ENCODE data around the gene RNF31.

RNF31 gene

GRCh38 chr14:24116128-24116814 lies 31.0 kb upstream of the RNF31 start:
- no peak for DNase-seq (ENCODE audit: low spot score)

GRCh38 chr14:24117179-24117578 lies 30.1 kb upstream of the RNF31 start:
- no peak for DNase-seq (ENCODE audit: low spot score)

- no peak for DNase-seq (ENCODE audit: low spot score)
Measured at GRCh38 chr14:24119691-24120090, 27.6 kb upstream of the RNF31 start.

- DNase-seq (ENCODE audit: low spot score): no peak
Measured at GRCh38 chr14:24121210-24121609, 26.1 kb upstream of the RNF31 start.

GRCh38 chr14:24122416-24122815 lies 24.9 kb upstream of the RNF31 start:
- DNase-seq (ENCODE audit: low spot score): no peak

GRCh38 chr14:24122898-24123297 lies 24.4 kb upstream of the RNF31 start:
- DNase-seq (ENCODE audit: low spot score): no peak

GRCh38 chr14:24123424-24124417 lies 23.6 kb upstream of the RNF31 start:
- no peak for DNase-seq (ENCODE audit: low spot score)

GRCh38 chr14:24126939-24127338 lies 20.4 kb upstream of the RNF31 start:
- no peak for DNase-seq (ENCODE audit: low spot score)

- no peak for DNase-seq (ENCODE audit: low spot score)
Measured at GRCh38 chr14:24127673-24128072, 19.6 kb upstream of the RNF31 start.

- DNase-seq (ENCODE audit: low spot score): no peak
Measured at GRCh38 chr14:24129410-24129998, 17.8 kb upstream of the RNF31 start.

GRCh38 chr14:24130380-24130716 lies 16.9 kb upstream of the RNF31 start, which contains the start of gene FITM1:
Gene FITM1 (plus strand): TSS chr14:24130659. CDS start chr14:24131564, 905 bp downstream.
- DNase-seq (ENCODE audit: low spot score): peak; percentile 31

- DNase-seq (ENCODE audit: low spot score): peak; percentile 81
Measured at GRCh38 chr14:24130717-24131548, 16.4 kb upstream of the RNF31 start.

GRCh38 chr14:24131549-24131966 lies 15.7 kb upstream of the RNF31 start:
- peak; percentile 60 for DNase-seq (ENCODE audit: low spot score)

GRCh38 chr14:24132061-24132685 lies 15.1 kb upstream of the RNF31 start:
- no peak for DNase-seq (ENCODE audit: low spot score)

- DNase-seq (ENCODE audit: low spot score): no peak
Measured at GRCh38 chr14:24132976-24133375, 14.3 kb upstream of the RNF31 start.

- no peak for DNase-seq (ENCODE audit: low spot score)
Measured at GRCh38 chr14:24133735-24134134, 13.6 kb upstream of the RNF31 start.

GRCh38 chr14:24135584-24135833 lies 11.8 kb upstream of the RNF31 start:
- no peak for DNase-seq (ENCODE audit: low spot score)

GRCh38 chr14:24135834-24136683 lies 11.2 kb upstream of the RNF31 start, which contains the start of gene PSME1:
Gene PSME1 (plus strand): TSS chr14:24136194. CDS start chr14:24136263, 69 bp downstream.
- peak; percentile 93 for DNase-seq (ENCODE audit: low spot score)

GRCh38 chr14:24136684-24137528 lies 10.4 kb upstream of the RNF31 start:
- no peak for DNase-seq (ENCODE audit: low spot score)

Data from left forelimb (tissue), 1 donor.